GM13977 (cell line): ENCODE measurements around the gene KCNQ1.

Experiments used
- DNase-seq: peaks from one replicate; pipeline ENCODE4 v3.0.0; 2012; ENCODE audit warnings: low spot score
- CTCF ChIP-seq: IDR thresholded peaks from 2 replicates; pipeline ENCODE4 v1.5.1; 2012; ENCODE audit warnings: mild to moderate bottlenecking, control low read depth; ENCODE audit not compliant: insufficient read depth; ENCODE audit errors: extremely low read depth, missing control alignments
- in situ Hi-C: fragments of 300-500 bp; cut with MboI; formaldehyde crosslinking; loops from one replicate; pipeline ENCODE4 v1.12.0; 2022; ENCODE audit warnings: low sequenced_read_pairs, low pct_unique_long_range_greater_than_20kb, mixed read lengths, inconsistent platforms; ENCODE audit not compliant: unreplicated experiment

The KCNQ1 gene

GRCh38 chr11:2563213-2564007, 118.6 kb downstream of the KCNQ1 start:
- in situ Hi-C loops: no loop called here
- DNase-seq: no peak
- TF ChIP-seq CTCF: no peak

GRCh38 chr11:2564008-2564530, 119.3 kb downstream of the KCNQ1 start:
- DNase-seq: no peak
- in situ Hi-C loops: no loop called here
- no peak for TF ChIP-seq CTCF

- in situ Hi-C loops: no loop called here
- DNase-seq: no peak
- TF ChIP-seq CTCF: no peak
Measured at GRCh38 chr11:2564588-2565425, 120.0 kb downstream of the KCNQ1 start.

- in situ Hi-C loops: no loop called here
- TF ChIP-seq CTCF: no peak
- no peak for DNase-seq
Measured at GRCh38 chr11:2565447-2566222, 120.8 kb downstream of the KCNQ1 start.

- TF ChIP-seq CTCF: peak; percentile 35
- in situ Hi-C loops: no loop called here
- DNase-seq: no peak
Measured at GRCh38 chr11:2566223-2567025, 121.6 kb downstream of the KCNQ1 start.
